Measurements from ENCODE around the gene ARAP1. TPM values are rescaled to one million over a fixed set of nuclear protein-coding genes. Genes with fewer than 3 reads are reported as not detected.

Gene ARAP1
- polyA plus RNA-seq, 1 donor from 2014 or later = 3.5 TPM

DNA sequence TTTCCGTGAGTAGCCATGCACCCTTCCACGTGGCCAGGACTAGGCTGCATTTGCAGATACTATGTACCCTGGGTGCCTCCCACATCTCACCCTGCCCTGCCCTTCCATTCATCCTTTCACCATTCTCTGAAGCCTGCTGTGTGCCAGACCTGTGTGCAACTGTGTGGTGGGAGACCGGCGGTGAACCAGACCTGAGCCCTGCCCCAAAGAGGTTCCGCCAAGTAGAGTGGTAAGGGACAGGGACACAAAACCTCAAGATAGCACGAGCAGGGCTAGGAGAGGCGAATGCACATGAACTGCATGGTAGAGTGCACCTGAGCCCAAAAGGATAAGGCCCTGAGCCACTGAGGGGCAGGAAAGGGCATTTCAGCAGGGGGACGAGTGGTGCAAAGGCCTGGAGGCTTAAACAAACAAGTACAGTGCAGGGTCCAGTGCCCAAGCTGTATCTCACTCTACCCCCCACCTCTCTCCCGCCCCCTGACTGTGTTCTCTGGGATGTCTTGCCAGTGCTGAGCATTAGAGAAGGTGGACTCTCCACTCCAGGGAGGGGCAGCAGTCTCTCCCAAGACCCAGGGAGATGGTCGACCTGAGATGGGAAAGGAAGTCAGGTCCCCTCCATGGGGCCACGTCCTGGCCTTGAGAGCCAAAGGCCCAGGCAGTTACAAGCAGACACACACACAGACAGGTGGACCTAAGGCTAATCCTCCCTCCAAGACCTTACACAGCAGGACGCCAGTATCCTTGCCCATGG is 14.1 kb upstream of the ARAP1 start:
- no peaks in the 10 kb centered on the region for H3K27me3 ChIP-seq (ENCODE audit: insufficient read depth, low read depth, low read length)
- TF ChIP-seq EZH2 (IDR thresholded peaks at IDR 0.05; ENCODE audit: borderline replicate concordance, insufficient read depth, low read length, poor library complexity, severe bottlenecking) (no peak), TAF1 (IDR thresholded peaks at IDR 0.05; ENCODE audit: low read depth) (no peak), POLR2AphosphoS5 (IDR thresholded peaks at IDR 0.05) (no peak), EP300 (conservative IDR thresholded peaks at IDR 0.05; ENCODE audit: poor library complexity, severe bottlenecking) (no peak), SMC3 (conservative IDR thresholded peaks at IDR 0.05; ENCODE audit: poor library complexity) (no peak), RAD21 (conservative IDR thresholded peaks at IDR 0.05) (no peak), MXI1 (conservative IDR thresholded peaks at IDR 0.05; ENCODE audit: poor library complexity, severe bottlenecking) (no peak)
- TF ChIP-seq, protein P1, sequence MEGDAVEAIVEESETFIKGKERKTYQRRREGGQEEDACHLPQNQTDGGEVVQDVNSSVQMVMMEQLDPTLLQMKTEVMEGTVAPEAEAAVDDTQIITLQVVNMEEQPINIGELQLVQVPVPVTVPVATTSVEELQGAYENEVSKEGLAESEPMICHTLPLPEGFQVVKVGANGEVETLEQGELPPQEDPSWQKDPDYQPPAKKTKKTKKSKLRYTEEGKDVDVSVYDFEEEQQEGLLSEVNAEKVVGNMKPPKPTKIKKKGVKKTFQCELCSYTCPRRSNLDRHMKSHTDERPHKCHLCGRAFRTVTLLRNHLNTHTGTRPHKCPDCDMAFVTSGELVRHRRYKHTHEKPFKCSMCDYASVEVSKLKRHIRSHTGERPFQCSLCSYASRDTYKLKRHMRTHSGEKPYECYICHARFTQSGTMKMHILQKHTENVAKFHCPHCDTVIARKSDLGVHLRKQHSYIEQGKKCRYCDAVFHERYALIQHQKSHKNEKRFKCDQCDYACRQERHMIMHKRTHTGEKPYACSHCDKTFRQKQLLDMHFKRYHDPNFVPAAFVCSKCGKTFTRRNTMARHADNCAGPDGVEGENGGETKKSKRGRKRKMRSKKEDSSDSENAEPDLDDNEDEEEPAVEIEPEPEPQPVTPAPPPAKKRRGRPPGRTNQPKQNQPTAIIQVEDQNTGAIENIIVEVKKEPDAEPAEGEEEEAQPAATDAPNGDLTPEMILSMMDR (IDR thresholded peaks at IDR 0.05; ENCODE audit: poor library complexity, severe bottlenecking) = no peak
- TF ChIP-seq, protein P2, sequence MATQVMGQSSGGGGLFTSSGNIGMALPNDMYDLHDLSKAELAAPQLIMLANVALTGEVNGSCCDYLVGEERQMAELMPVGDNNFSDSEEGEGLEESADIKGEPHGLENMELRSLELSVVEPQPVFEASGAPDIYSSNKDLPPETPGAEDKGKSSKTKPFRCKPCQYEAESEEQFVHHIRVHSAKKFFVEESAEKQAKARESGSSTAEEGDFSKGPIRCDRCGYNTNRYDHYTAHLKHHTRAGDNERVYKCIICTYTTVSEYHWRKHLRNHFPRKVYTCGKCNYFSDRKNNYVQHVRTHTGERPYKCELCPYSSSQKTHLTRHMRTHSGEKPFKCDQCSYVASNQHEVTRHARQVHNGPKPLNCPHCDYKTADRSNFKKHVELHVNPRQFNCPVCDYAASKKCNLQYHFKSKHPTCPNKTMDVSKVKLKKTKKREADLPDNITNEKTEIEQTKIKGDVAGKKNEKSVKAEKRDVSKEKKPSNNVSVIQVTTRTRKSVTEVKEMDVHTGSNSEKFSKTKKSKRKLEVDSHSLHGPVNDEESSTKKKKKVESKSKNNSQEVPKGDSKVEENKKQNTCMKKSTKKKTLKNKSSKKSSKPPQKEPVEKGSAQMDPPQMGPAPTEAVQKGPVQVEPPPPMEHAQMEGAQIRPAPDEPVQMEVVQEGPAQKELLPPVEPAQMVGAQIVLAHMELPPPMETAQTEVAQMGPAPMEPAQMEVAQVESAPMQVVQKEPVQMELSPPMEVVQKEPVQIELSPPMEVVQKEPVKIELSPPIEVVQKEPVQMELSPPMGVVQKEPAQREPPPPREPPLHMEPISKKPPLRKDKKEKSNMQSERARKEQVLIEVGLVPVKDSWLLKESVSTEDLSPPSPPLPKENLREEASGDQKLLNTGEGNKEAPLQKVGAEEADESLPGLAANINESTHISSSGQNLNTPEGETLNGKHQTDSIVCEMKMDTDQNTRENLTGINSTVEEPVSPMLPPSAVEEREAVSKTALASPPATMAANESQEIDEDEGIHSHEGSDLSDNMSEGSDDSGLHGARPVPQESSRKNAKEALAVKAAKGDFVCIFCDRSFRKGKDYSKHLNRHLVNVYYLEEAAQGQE (IDR thresholded peaks at IDR 0.05; ENCODE audit: borderline replicate concordance) = no peak
- H3K9me3 ChIP-seq (ENCODE audit: low read length) = no peaks in the 10 kb centered on the region
- no peaks in the 10 kb centered on the region for H3K9me2 ChIP-seq (ENCODE audit: insufficient read depth, low read length)
- no peak overlapping the region for H3K4me2 ChIP-seq (ENCODE audit: low read length)
- H2AFZ ChIP-seq (ENCODE audit: low read depth, low read length) = no peak overlapping the region
- H3K27ac ChIP-seq (ENCODE audit: low read length) = no peak overlapping the region
- no peaks in the 10 kb centered on the region for H4K20me1 ChIP-seq (ENCODE audit: insufficient read depth)
- no peak overlapping the region for H3K9ac ChIP-seq (ENCODE audit: low read length)
- H3K79me2 ChIP-seq (replicated peaks; ENCODE audit: insufficient read depth, low read length) = no peaks in the 10 kb centered on the region
- H3K4me3 ChIP-seq (ENCODE audit: low read length) = no peak overlapping the region
- H3F3A ChIP-seq (ENCODE audit: insufficient read depth, low read length, poor library complexity, severe bottlenecking) = no peaks in the 10 kb centered on the region
- no peaks in the 10 kb centered on the region for H3K36me3 ChIP-seq (ENCODE audit: insufficient read depth, low read length)

DNA sequence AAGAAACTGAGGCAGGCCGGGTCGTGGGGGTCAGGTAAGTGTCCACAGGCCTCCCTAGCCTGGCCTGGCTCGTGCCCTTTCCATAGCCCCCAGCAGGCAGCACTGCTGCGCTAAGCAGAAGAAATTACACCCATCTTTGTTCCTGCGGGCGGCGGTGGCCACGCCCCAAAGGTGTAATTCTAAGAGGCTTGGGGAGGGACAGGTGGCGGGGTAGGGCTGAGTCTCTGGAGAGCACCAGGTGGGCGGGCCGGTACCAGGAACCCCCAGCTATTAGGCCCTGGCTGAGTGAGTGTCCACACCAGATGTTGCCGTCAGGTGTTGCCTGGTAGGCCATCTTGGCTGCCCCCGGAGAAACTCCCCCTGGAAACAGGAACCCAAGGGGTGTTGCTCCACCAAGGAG is 12.3 kb upstream of the ARAP1 start:
- Histone ChIP-seq H3K79me2 (replicated peaks; ENCODE audit: insufficient read depth, low read length) (no peaks in the 10 kb centered on the region), H3K4me3 (ENCODE audit: low read length) (no peak overlapping the region), H3K4me2 (ENCODE audit: low read length) (no peak overlapping the region), H2AFZ (ENCODE audit: low read depth, low read length) (no peak overlapping the region), H3K9ac (ENCODE audit: low read length) (no peak overlapping the region), H3K9me2 (ENCODE audit: insufficient read depth, low read length) (no peaks in the 10 kb centered on the region), H3K27me3 (ENCODE audit: insufficient read depth, low read depth, low read length) (no peaks in the 10 kb centered on the region), H3K27ac (ENCODE audit: low read length) (no peak overlapping the region), H3K36me3 (ENCODE audit: insufficient read depth, low read length) (no peaks in the 10 kb centered on the region), H3K9me3 (ENCODE audit: low read length) (no peaks in the 10 kb centered on the region), H3F3A (ENCODE audit: insufficient read depth, low read length, poor library complexity, severe bottlenecking) (no peaks in the 10 kb centered on the region), H4K20me1 (ENCODE audit: insufficient read depth) (no peaks in the 10 kb centered on the region)
- TF ChIP-seq POLR2AphosphoS5 (IDR thresholded peaks at IDR 0.05) (no peak), RAD21 (conservative IDR thresholded peaks at IDR 0.05) (no peak), TAF1 (IDR thresholded peaks at IDR 0.05; ENCODE audit: low read depth) (no peak)

Measured in neural cell (in vitro differentiated cells).